HG02943 (cell line): Measurements from ENCODE around the gene VTI1A.

ENCODE experiments used
- ATAC-seq: cut with Tn5 transposase; IDR thresholded peaks from one replicate; pipeline ENCODE4 v1.9.1; 2021; ENCODE audit warnings: mild to moderate bottlenecking, low read depth, moderate library complexity; ENCODE audit not compliant: unreplicated experiment

The VTI1A gene

GRCh38 chr10:112663234-112664125, 216.5 kb downstream of the VTI1A start:
- no peak for ATAC-seq

- no peak for ATAC-seq
Measured at GRCh38 chr10:112666094-112666493, 219.1 kb downstream of the VTI1A start.

- no peak for ATAC-seq
Measured at GRCh38 chr10:112669989-112670388, 223.0 kb downstream of the VTI1A start.

GRCh38 chr10:112671743-112672142, 224.7 kb downstream of the VTI1A start:
- no peak for ATAC-seq

GRCh38 chr10:112672706-112673105, 225.7 kb downstream of the VTI1A start:
- ATAC-seq: no peak

GRCh38 chr10:112675560-112676083, 228.6 kb downstream of the VTI1A start:
- no peak for ATAC-seq

GRCh38 chr10:112677689-112678088, 230.7 kb downstream of the VTI1A start:
- ATAC-seq: no peak

- ATAC-seq: no peak
Measured at GRCh38 chr10:112678581-112678980, 231.6 kb downstream of the VTI1A start.

GRCh38 chr10:112678987-112679386, 232.0 kb downstream of the VTI1A start:
- no peak for ATAC-seq

- ATAC-seq: no peak
Measured at GRCh38 chr10:112679392-112679791, 232.4 kb downstream of the VTI1A start.

GRCh38 chr10:112680586-112680985, 233.6 kb downstream of the VTI1A start:
- ATAC-seq: no peak

- no peak for ATAC-seq
Measured at GRCh38 chr10:112687647-112688046, 240.6 kb downstream of the VTI1A start.

GRCh38 chr10:112689327-112690072, 242.5 kb downstream of the VTI1A start:
- ATAC-seq: no peak

GRCh38 chr10:112695539-112695938, 248.5 kb downstream of the VTI1A start:
- no peak for ATAC-seq

GRCh38 chr10:112696592-112696991, 249.6 kb downstream of the VTI1A start:
- ATAC-seq: no peak

GRCh38 chr10:112698133-112698817, 251.3 kb downstream of the VTI1A start:
- ATAC-seq: no peak

GRCh38 chr10:112698818-112699164, 251.8 kb downstream of the VTI1A start:
- no peak for ATAC-seq

GRCh38 chr10:112700215-112700671, 253.2 kb downstream of the VTI1A start:
- no peak for ATAC-seq

GRCh38 chr10:112701211-112701877, 254.3 kb downstream of the VTI1A start:
- ATAC-seq: no peak

- ATAC-seq: no peak
Measured at GRCh38 chr10:112701878-112702255, 254.9 kb downstream of the VTI1A start.
